HG03354 (cell line): Measurements from ENCODE around the gene PGS1.
"Not testable (repeated sequence)": the region's sequence is repeated elsewhere in the genome, so short reads cannot be mapped to it uniquely, and the experiment has no call there.

ENCODE experiments used
- ATAC-seq: cut with Tn5 transposase; IDR thresholded peaks from one replicate; pipeline ENCODE4 v1.9.1; 2021; ENCODE audit warnings: mild to moderate bottlenecking; ENCODE audit not compliant: unreplicated experiment, poor library complexity, severe bottlenecking

The PGS1 gene, protein sequence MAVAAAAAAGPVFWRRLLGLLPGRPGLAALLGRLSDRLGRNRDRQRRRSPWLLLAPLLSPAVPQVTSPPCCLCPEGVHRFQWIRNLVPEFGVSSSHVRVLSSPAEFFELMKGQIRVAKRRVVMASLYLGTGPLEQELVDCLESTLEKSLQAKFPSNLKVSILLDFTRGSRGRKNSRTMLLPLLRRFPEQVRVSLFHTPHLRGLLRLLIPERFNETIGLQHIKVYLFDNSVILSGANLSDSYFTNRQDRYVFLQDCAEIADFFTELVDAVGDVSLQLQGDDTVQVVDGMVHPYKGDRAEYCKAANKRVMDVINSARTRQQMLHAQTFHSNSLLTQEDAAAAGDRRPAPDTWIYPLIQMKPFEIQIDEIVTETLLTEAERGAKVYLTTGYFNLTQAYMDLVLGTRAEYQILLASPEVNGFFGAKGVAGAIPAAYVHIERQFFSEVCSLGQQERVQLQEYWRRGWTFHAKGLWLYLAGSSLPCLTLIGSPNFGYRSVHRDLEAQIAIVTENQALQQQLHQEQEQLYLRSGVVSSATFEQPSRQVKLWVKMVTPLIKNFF

DNA sequence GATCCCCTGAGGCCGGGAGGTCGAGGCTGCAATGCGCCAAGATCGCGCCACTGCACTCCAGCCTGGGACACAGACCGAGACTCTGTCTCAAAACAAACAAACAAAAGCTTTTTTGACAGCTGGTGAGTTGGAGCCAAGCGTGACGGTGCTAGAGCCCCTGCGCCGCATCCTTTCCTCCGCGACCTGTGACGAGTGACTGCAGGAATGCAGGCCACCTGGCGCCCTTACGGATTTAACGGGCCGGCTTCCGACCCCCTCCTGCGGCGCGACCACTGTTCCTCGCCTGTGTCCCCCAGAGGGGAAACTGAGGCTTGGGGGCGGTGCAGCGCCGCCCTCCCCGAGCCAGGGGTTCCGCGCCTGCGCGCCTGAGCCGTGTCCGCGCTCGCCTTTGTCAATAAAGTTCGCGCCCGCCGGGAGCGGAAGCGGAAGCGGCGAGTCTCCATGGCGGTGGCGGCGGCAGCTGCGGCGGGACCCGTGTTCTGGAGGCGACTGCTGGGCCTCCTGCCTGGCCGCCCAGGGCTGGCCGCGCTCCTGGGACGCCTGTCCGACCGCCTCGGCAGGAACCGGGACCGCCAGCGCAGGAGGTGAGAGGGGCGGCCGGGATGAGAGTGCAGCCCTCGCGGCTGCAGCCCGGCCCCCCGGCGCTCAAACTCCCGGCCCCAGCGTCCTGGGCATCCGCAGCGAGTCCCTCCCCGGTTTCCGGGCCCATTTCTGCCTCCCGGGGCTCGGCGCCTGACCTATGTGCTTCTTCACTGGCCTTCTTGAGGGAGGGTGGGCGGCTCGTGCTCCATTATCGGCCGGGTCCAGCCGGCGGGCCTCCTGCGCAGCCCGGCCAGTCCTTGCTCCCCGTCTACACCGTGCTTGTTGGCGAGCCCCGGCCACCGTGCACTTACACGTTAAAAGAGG lies at the start of gene PGS1:
TSS of gene PGS1 (plus strand) at position 425 of the 906 bp plus-strand sequence. CDS start at position 442, 17 bp downstream.
- peak; percentile 56 for ATAC-seq

DNA sequence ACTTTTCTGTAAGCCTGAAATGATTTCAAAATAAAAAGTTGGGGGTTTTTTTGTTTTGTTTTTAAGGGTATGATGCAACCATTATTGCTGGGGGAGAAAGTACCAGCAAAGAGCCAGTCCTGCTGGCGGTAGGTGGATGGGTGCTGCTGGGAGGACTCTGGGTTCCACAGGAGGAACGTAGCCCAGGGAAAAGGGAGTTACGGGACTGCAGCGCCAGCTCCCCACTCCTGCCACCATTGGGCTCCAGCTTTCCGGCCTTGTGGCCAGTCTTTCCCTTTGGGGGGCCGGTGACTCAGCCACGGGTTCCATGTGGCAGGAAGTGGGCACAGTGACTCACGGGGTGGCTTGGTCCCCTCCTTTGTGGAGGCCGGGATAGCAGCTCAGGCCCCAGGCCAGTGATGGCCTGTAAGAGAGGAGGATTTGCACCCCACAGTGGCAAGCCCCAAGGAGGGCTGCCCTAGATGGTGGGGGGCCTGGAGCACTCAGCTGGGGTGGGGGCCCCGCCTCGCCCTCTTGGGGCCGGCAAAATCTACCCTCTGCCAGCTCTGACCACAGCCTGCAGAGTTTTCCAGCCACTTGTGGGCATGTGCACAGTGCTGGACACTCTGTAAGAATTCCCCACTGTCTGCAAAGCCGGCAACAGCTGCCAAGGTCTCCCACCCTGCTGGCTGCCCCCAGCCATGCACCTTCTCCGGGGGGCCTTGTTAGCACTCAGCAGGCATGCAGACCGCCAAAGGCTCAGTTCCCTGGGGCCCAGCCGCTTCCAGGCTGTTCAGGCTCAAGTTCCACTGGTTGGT lies 49.0 kb upstream of the PGS1 start:
- ATAC-seq, result no peak

DNA sequence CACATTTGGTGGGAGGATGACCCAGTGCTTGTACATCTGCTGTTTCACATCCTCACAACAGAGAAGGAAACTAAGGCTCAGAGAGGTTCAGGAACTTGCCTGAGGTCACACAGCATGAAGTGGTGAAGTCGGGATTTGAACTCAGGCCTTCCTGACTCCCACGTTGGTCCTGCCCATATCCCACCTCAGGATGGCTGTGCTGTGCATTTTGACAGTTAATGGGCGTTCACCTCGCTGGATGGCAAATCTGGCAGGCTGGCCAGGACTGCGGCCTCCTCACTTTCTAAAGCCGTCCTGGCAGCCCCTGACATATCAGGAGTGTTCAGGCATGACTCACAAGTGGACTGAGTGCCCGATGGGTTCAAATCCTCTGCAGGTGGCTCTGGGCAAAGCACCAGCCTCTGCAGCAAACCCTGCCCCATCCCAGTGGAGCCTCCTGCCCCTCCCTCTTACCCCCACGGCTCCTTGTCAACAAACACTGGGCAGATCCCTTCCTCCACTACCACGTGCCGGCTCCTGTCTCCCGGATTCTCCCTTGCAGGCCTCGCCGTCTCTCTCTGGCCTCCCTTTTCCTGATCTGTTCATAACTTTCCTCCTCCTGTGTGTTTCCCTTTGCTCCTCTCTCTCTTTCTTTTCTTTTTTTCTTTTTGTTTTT lies 47.8 kb upstream of the PGS1 start:
- no peak for ATAC-seq

DNA sequence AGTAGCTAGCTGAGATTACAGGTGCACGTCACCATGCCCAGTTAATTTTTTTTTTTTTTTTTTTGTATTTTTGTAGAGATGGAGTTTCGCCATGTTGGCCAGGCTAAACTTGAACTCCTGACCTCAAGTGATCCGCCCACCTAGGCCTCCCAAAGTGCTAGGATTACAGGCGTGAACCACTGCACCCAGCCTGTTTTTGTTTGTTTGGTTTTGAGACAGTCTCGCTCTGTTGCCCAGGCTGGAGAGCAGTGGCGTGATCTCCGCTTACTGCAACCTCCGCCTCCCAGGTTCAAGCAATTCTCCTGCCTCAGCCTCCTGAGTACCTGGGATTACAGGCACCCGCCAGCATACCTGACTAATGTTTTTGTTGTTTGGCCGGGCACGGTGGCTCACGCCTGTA lies 47.1 kb upstream of the PGS1 start:
- not testable (repeated sequence) for ATAC-seq

DNA sequence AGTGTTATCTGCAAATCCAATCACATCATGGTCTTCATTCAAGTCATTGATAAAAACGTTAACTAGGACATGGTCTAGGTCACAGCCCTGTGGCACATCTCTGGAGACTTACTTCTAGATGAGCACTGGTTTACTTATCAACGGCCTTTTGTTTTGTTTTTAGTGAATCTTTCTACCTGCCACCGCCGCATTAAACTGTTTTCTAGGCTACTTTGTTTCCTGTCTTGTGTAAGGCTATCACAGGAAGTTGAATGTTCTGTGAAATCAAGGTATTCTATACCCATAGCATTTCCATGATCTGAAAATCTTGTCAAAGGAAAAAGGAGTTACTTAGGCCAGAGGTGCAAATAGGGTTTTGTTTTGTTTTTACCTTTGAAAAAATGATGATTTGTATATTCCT lies 45.5 kb upstream of the PGS1 start:
- ATAC-seq, result no peak

DNA sequence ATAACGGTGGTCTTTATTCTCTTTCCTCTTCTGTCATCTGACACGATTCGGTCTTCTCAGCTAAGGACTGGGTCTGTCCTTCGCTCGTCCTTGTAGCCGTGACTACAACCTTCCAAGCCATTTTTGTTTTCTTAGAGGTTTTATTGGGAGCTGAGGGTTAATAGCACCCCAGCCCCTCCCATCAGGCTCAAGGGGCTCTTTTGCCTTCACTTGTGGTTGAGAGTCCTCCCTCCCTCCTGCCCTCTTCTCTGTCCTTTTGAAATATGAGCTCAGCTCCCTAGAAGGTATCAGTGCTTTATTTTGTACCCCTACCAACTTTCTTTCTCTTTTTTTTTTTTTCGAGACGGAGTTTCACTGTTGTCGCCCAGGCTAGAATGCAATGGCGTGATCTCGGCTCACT lies 43.2 kb upstream of the PGS1 start:
- no peak for ATAC-seq

DNA sequence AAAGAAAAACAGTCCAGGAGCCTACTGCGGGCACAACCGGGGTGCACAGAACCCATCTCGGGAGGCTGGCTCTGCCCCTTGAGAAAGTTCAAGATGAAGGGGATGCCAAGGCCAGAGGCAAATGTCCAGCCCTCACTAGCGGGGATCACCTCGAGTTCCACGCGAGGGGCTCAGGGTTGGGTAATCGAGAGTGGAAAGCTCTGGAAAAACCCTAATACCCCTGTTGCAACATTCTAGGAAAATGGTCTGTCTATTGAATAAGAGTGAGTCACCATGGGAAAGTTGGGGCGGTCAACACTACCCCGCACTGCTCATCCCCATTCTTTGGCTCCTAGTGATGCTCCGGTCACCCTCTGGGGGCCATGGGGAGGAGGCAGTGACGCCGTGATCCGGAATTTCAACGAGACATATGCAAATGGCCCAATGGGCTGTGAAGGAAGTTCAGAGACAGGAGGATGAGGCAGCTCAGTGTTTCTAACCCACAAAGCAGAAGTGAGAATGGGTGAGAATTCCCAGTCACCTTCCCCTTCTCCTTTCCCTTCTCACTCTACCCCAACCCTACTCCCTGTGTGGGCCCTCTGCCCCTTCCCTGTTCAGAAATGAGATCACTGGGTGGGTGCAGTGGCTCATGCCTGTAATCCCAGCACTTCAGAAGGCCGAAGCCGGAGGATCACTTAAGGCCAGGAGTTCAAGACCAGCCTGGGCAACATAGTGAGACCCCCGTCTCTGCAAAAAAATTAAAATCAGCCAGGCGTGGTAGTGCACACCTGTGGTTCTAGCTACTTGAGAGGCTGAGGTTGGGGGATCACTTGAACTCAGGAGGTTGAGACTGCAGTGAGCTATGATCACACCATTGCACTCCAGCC lies 41.0 kb upstream of the PGS1 start:
- ATAC-seq, result peak; percentile 58

DNA sequence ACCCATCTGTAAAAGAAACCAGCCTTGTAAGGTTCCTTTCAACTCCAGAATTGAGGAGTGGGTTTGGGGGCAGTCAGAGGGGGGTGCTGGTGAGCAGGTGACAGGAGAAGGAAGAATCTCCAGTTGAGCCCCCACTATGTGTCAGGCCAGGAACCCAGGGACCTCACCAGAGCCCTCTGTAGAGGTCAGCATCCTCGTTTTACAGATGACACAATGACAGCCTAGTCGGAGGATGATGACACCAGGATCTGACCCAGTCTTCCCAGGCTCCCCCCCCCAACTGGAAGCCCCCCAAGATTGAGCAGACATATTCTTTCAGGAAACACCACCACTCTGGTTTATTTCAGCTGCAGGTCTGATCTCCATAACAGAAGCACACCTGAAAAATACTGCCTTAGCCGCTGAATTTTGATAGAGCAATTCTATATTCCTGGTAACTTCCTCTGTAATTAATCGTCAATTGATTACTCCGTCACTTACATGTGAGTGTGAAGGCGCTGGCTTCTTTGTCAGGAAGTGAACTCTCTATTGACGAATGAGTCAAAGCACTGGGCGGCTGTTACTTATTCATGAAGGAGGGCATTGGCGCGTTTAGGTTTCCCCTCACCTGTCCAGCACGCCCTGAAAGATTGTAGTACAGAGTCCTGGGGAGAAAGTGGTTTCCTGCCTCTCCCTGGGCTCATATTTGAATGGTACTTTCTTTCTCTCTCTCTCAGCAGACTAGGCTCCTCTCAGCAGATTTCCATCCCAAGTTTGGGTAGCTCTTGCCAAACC lies 39.8 kb upstream of the PGS1 start:
- ATAC-seq, result no peak

DNA sequence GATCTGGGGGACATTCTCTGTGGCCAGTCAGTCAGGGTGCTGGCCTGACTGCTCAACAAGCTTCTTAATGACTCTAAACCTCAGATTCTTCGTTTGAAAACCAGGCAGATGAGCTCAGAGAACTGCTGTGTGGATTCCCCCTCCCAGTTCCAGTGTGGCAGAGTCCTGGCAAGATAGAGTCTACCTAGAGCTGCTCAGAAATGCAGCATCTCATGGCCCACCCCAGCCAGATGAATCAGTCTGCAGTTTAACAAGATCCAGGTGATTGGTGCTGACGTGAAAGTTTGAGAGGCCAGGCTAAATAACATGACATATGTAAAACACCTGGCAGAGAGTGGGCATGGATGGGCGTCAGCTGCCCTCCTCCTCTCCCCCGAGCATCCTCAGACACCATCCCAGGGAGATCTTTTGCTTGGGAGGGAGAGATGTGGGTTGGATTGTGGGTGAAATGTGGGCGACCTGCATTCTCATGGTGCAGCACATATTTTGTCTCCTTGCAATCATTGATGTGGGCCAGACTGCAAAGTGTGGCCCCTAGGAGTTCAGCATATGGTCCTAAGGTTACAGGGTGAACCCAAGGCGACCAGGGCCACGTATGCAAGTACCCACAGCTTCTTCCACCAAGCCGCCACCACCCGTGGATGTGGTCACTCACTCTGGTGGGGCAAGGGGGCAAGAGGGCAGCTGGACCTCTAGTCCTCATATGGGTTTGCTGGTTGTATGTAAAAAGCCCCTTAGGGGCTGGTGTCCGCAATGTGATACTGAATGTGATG lies 38.1 kb upstream of the PGS1 start:
- ATAC-seq, result no peak

DNA sequence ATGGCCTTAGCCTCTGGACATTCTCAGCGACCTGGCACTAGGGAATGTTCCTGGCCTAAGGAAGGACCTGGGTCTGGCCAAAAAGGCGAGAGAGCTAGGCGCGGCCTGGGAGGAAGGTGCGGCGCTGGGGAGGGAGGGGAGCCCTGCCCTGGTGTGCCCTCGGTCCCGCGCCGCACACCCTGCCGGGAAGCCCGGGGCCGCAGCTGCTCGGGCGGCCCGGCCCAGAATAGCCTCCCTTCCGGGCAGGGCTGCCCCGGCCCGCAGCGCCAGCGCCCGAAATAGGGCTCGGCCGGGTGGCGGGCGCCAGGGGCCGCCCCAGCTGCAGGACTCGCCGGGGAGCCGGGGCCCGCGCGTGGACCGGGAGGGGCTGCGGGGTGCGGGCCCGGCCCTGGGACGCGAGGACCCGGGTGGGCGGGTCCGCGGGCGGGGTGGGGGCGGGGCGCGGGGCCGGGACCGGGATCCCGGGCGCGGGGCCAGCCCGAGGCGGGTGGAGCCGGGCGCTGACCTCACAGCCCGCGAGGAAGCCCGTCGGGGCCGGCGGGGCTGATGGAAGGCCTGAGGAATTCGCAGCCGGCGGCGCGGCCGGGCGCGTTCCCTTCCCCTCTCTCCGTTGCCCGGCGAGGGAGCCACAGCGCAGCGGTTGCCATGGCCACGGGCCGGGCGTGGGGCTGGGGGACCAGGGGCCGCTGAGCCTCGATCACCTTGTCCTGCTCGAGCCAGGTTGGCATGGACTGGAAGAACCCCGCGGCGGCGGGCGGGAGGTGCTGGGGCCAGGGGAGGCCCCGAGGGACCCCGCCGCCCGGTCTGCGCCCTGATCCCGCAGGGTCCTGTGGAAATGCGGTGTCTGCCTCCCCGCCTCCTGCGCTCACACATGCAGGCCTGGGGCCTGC lies 36.6 kb upstream of the PGS1 start:
- ATAC-seq, result no peak

DNA sequence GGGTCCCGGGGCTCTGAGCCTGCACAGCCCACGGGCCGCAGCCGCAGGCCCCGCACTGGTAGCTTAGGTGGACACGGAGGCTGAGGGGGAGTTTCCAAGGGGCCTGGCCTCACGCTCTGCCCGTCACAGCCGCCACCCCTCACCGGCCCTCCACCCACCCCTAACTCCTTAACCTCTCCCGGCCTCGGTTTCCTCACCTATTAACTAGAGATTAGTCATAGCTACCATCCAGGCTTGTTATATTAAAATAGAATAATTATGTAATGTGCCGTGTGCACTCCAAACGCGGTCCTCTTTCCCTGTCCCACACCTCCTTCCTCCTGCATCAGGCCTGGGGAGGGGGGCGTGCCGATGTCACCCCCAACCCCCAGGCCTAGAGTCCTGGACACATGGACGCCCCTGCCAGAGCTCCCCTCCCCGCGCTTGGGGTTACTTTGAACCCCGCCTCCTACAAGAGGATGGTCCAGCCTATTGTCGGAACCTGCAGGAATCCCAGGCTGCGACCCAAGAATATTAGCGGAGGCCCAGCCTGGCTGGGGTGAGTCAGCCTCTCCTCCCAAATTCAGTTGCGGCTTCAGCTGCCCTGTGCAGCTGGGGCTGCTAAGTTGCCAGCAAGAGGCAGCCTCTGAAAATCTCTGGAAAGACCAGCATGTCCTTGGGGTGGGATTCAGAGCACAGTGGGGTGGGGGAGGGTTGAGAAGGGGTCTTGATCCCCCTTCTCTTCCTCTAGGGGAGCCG lies 35.8 kb upstream of the PGS1 start:
- ATAC-seq, result no peak

DNA sequence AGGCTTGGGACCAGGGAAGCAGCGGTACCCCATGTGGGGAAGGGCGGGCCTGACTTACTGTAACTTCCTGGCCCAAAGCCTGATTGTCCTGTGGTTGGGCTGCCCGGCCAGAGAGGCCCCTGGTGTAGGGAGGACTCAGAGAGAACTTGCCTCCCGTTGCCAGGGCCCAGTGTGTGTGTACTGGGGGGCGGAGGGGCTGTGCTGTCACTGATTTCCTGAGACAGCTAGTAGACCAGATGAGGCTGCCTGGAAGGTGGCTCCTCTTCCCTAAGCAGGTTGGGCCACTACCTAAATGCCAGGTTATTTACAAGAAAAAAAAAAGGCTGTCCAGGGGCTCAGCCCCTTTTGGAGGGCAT lies 35.3 kb upstream of the PGS1 start:
- peak; percentile 7 for ATAC-seq

DNA sequence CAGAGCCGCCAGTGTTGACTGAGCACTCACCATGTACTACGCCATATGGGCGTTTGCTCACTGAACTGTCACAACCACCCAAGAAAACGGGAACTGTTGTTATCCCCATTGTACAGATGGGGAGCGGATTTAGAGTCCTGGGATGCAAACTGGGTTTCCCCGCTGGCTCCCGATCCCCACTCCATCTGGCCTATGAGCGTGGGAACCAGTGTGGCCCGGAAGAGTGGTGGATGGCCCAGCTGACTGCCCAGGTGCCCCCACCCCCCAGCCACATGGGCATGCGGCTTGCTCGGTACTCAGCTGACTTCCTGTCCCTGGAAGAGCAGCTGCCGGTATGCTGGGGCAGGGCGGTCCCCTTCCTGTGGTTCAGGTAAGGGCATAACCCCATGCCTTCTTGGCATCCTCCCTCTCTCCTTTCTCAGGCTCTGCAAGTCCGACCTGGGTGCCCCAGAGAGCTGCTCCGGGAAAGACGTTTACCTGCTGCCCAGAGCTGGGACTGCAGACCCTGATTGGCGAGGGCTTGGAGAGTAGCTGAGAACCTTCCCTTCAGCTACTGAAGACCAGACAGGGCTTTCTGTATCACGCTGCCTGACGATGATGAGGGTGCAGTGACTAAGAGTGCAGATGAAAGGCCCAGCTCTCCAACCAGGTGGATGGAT lies 34.8 kb upstream of the PGS1 start:
- peak; percentile 52 for ATAC-seq

DNA sequence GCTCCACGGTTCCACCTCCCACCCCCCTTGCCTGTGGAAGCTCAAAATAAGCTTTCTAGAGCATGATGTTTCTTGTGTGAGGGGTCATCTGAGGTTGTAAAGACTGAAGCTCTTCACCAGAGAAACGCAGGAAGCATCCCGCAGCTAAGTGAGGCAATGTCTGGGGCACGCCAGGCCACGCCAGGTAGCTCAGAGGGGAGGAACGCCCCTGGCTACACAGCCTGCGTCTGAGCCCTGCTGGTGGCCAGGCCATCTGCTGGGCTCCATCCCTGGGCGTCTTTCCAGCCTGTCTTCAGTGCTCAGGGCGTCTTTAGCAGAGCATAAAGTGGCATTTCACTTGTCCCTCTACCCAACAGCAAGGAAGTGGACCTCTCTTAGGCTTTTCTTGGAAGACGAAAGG lies 33.8 kb upstream of the PGS1 start:
- ATAC-seq, result no peak

DNA sequence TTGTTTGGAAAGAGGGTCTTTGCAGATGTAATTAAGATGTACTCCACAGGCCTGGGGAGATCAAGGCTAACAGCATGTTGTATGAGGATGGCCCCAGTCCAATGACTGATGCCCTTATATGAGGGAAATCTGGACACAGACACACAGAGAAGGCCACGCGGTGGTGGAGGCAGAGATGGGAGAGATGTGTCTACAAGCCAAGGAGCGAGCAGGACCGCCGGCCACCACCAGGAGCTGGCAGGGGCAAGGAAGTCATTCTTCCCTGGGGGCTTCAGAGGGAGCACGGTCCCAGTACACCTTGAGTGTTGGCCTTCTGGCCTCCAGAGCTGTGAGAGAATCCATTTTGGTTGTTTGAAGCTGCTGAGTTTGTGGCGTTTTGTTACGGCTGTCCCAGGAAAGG lies 33.3 kb upstream of the PGS1 start:
- no peak for ATAC-seq
